GM21367 (cell line): Measurements from ENCODE around the gene KIF22.
"Not testable (repeated sequence)": the region's sequence is repeated elsewhere in the genome, so short reads cannot be mapped to it uniquely, and the experiment has no call there.

Source experiments
- ATAC-seq: cut with Tn5 transposase; IDR thresholded peaks from one replicate; pipeline ENCODE4 v1.9.1; 2021; ENCODE audit not compliant: unreplicated experiment

The KIF22 gene

GRCh38 chr16:29765167-29766032, 25.2 kb upstream of the KIF22 start:
- ATAC-seq = no peak

DNA sequence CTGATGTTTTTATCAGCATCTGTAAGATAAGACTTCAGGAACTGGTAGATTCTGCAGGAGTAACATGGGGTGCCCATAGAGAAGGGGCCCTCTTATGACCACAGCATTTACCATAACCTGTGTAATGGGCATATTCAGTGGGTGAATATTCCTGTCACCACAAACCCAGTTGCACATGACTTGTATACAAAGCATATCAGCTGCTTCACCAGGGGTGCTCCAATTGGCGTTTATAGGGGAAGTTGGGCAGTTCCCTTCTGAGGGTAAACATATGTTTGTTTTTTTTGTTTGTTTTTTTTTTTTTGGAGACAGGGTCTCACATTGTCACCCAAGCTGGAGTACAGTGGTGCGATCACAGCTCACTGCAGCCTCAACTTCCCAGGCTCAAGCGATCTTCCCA, 24.0 kb upstream of the KIF22 start:
- ATAC-seq = no peak

GRCh38 chr16:29767062-29767461, 23.5 kb upstream of the KIF22 start:
- no peak for ATAC-seq

GRCh38 chr16:29769507-29769906, 21.0 kb upstream of the KIF22 start:
- no peak for ATAC-seq

GRCh38 chr16:29770250-29770929, 20.2 kb upstream of the KIF22 start:
- ATAC-seq = no peak

DNA sequence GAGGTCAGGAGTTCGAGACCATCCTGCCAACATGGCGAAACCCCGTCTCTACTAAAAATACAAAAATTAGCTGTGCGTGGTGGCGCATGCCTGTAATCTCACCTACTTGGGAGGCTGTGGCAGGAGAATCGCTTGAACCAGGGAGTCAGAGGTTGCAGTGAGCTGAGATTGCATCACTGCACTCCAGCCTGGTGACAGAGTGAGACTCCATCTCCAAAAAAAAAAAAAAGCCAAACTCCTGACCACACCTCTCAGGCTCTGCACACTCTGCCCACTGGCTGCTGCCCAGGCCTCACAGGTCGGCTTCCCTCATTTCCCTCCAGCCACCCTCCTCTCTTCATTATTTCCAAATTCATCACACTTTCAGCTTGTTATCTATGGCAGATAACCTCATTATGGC, 18.2 kb upstream of the KIF22 start:
- not testable (repeated sequence) for ATAC-seq

- no peak for ATAC-seq
These were observed 15.8 kb upstream of the KIF22 start for GRCh38 chr16:29774730-29775129.

DNA sequence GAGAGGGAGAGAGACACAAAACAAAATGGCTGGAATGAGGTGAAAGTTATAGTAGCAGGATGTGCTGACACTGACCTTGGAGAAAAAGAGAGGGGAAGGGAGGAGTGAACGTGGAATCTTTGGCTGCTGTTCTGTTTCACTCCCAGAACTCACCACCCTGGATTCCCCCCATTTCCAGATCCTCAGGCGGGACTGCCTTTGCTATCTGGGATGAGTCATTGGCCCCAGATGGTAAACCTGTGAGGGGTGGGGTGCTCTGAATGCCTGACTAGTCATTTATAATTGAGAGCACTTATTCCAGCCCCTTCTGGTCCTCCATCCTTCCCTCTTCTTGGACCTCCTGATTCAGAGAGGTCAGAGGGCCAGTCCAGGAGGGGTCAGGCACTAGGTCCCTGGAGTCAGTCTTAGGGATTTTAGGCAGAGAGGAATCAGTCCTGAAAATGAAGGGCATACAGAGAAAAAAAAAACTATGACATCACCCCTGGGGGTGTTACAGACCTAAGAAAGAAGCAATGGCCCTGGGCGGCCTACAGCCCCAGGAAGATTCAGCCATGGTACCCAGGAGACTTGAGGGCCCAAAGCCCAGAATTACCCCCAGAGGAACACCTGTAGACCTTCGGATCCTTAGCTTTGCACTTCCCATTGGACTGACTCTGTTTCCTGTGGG, 14.7 kb upstream of the KIF22 start:
- ATAC-seq = no peak

GRCh38 chr16:29777576-29778350, 12.8 kb upstream of the KIF22 start, which contains the start of gene ZG16:
ZG16 (plus strand) TSS chr16:29778256; CDS start chr16:29779267, 1,011 bp downstream.
- no peak for ATAC-seq

GRCh38 chr16:29779474-29779873, 11.1 kb upstream of the KIF22 start:
- ATAC-seq = no peak

- not testable (repeated sequence) for ATAC-seq
These were observed 7.2 kb upstream of the KIF22 start for GRCh38 chr16:29783094-29783953.

DNA sequence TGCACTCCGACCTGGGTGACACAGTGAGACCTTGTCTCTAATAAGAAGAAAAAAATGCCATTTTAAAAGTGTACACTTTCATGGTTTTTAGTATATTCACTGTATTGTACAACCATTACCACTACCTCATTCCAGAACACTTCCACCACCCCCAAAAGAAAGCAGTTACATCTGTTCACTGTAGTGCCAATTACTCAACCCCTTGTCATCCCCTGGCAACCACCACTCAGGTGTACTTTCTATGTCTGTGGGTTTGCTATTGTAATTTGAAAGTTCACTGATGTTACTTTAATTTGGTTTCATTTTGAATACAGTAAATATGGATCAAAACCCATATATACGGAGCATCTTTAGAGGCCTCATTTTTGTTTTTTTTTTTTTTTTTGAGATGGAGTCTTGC, 6.4 kb upstream of the KIF22 start:
- no peak for ATAC-seq

DNA sequence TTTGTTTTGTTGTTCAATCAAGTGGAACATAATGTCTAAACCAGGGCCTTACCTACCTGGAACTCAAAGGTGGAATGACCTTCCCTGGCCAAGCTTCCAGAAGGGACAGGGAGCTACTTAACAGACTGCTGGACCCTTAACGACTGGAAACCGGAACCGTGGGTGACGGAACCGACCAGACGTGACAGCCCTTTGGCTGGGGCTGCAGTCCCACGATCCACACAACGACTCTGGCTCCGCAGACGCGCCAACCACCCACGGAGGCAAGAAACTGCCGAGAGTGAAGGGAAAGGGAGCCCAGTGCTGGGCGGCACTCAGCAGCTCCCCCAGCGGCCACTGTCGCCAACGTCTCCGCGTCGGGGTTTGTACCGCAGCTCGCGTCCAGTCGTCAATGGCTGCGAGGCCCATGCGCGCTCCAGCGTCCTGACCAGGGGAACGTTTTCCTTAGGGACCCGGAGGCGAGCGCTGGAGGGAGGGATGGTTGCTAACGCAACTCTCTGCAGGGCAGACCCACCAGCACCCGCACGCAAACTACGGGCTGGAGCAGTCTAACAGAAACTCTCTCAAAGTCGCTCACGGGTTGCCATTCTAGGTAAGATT, 5.5 kb upstream of the KIF22 start:
- no peak for ATAC-seq

DNA sequence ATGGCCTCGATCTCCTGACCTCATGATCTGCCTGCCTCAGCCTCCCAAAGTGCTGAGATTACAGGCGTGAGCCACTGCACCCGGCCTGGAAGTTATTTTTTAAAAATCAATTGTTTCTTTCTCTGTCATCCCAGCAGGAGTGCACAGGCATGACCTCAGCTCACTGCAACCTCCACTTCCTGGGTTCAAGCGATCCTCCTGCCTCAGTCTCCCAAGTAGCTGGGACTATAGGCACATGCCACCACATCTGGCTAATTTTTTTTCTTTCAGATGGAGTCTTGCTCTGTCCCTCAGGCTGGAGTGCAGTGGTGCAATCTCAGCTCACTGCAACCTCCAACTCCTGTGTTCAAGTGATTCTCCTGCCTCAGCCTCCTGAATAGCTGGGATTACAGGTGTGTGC, 3.4 kb upstream of the KIF22 start:
- ATAC-seq = not testable (repeated sequence)

GRCh38 chr16:29789775-29790182, 772 bp upstream of the KIF22 start:
- ATAC-seq = no peak

GRCh38 chr16:29790949-29791844, 646 bp downstream of the KIF22 start:
- peak; percentile 9 for ATAC-seq

DNA sequence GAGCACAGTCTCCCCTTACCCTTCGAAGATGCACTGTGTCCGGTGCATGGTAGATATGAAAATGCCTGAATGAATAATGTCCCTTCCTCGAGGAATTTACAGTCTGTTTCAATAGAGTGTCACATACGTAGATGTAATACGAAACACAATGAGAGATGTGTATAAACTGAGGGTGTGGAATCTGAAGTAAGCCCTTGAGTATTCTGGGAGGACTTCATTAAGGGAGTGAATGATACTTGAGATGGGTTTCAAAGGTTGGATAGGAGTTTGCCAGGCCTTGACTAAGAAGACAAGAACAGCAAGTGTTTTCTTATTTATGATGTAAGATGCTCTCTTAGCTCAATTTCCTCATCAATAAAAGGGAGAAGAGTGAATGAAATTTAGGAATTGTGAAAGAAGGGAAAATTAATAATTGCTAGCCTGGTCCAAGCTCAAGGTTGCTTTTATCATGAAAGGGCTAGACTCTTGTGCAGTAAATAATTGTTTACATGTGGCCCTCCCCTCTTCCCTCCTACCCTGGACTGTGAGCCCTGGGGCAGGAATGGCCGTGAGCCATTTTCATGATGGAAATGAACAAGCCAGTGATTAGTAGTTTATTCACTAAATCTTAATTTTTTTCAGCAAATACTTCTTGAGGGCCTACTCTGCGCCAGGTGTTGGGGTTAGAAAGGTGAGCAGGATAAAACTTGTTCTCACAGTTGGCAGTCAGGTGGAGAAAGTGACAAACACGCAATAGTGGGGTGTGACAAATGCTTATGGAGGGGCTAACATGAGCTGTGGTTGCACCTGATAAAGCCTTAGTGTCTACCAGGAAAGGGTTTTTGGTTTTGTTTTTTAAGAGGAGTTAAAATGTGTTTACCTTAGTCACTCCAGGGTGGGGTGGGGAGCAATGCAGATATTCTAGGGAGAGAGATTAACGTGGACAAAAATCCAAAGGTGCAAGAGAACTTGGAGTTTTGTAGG, 1.6 kb downstream of the KIF22 start:
- no peak for ATAC-seq
